Hepatocyte (in vitro differentiated cells): Measurements from ENCODE around the gene CYP11A1. TPM values are rescaled to one million over a fixed set of nuclear protein-coding genes. Genes with fewer than 3 reads are reported as not detected.

ENCODE experiments used
- DNase-seq: peaks from one replicate; pipeline ENCODE4 v3.0.0-alpha.2; 2016; ENCODE audit warnings: low spot score
- H2AFZ ChIP-seq: fragments of 200-600 bp; sonication (generic); 2 replicates; pipeline ENCODE4 v1.6.0; 2016; ENCODE audit warnings: antibody characterized with exemption, mild to moderate bottlenecking
- H3K27ac ChIP-seq: fragments of 200-600 bp; sonication (generic); 2 replicates; pipeline ENCODE4 v1.5.1; 2016; ENCODE audit warnings: mild to moderate bottlenecking
- H3K27me3 ChIP-seq: fragments of 200-600 bp; sonication (generic); 2 replicates; pipeline ENCODE4 v1.6.1; 2016
- H3K36me3 ChIP-seq: fragments of 200-600 bp; sonication (generic); replicated peaks from 2 replicates; pipeline ENCODE4 v1.5.1; 2016; ENCODE audit warnings: low read depth; ENCODE audit not compliant: insufficient read depth
- H3K4me1 ChIP-seq: fragments of 200-600 bp; sonication (generic); 2 replicates; pipeline ENCODE4 v1.5.1; 2016; ENCODE audit warnings: mild to moderate bottlenecking, moderate library complexity; ENCODE audit not compliant: insufficient read depth
- H3K4me2 ChIP-seq: fragments of 200-600 bp; sonication (generic); 2 replicates; pipeline ENCODE4 v1.6.0; 2016
- H3K4me3 ChIP-seq: fragments of 200-600 bp; sonication (generic); 2 replicates; pipeline ENCODE4 v1.5.1; 2016; ENCODE audit warnings: mild to moderate bottlenecking
- H3K79me2 ChIP-seq: fragments of 200-600 bp; sonication (generic); 2 replicates; pipeline ENCODE4 v1.6.0; 2017; ENCODE audit warnings: mild to moderate bottlenecking
- H3K9me2 ChIP-seq: fragments of 200-600 bp; sonication (generic); replicated peaks from 2 replicates; pipeline ENCODE4 v1.6.0; 2017; ENCODE audit warnings: mild to moderate bottlenecking; ENCODE audit not compliant: insufficient read depth
- H3K9me3 ChIP-seq: fragments of 200-600 bp; sonication (generic); 2 replicates; pipeline ENCODE4 v1.5.1; 2016; ENCODE audit warnings: low read depth, mild to moderate bottlenecking
- H4K20me1 ChIP-seq: fragments of 200-600 bp; sonication (generic); 2 replicates; pipeline ENCODE4 v1.6.0; 2016; ENCODE audit warnings: mild to moderate bottlenecking; ENCODE audit not compliant: insufficient read depth, poor library complexity, severe bottlenecking
- EZH2 ChIP-seq: fragments of 200-600 bp; sonication (generic); IDR thresholded peaks from 2 replicates; pipeline ENCODE4 v1.6.1; 2016; ENCODE audit warnings: antibody characterized with exemption, mild to moderate bottlenecking, borderline replicate concordance
- EZH2phosphoT487 ChIP-seq: fragments of 200-600 bp; sonication (generic); IDR thresholded peaks from one replicate; pipeline ENCODE4 v1.6.1; 2018; ENCODE audit warnings: antibody characterized with exemption, mild to moderate bottlenecking, low read depth, moderate library complexity; ENCODE audit not compliant: unreplicated experiment, severe bottlenecking
- WGBS: methylation state at CpG from one replicate; pipeline ENCODE4 v1.1.6; 2016; ENCODE audit warnings: low lambda C conversion rate; ENCODE audit errors: missing lambda C conversion rate; 5-methylcytosine and 5-hydroxymethylcytosine counted together
- polyA plus RNA-seq: library from polyadenylated mRNA; unstranded; fragments of >200 nt; fragmentation: Nextera tagmentation; extraction: Ambion mirVana; gene quantifications from 2 replicates; pipeline ENCODE4 v1.2.1, GENCODE V29; 2016
- total RNA-seq: library from RNA; depleted of rRNA; stranded (reverse); fragments of >200 nt; gene quantifications from 2 replicates; pipeline ENCODE4 v1.2.3, GENCODE V29; 2014
- TF ChIP-seq, protein P1 (sequence below): fragments of 200-600 bp; sonication (generic); IDR thresholded peaks from 2 replicates; pipeline ENCODE4 v1.5.1; 2016; ENCODE audit warnings: antibody characterized with exemption, mild to moderate bottlenecking; ENCODE audit not compliant: poor library complexity

Gene CYP11A1
- total and polyA plus RNA-seq, 2 experiments from 2014 or later: 0.80 to 2.6 TPM

DNA sequence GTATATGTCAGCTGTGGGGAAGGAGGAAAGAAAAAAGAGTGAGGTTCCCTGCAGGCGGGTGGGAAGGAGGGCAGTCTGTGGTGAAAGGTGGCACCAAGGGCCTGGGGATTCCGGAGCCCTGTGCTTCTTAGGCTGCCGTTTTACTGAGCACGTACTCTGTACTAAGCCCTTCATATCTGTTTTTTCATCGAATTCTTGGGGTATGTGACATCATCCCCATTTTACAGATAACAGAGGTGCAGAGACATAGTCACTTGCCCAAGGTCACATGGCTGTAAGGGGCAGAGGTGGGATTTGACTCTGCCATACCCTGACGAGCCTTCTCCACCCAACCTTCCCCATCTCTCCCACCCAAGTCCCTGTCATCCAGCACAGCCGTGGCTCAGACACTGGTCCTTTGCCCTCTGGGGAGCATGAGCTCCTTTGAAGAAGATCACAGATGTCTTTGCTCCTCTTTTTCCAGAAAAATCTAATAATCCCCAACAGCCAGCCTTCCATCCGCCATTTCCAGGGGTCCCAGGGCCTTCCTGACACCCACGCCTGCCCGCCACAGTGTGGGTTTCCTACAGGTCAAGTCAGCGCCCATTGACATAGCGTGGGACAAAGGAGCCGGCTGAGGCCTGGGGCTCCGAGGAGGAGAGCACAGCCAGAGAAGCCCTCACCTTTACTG is 24.2 kb downstream of the CYP11A1 start:
- H3K9me2 ChIP-seq: no peaks in the 10 kb centered on the region
- H3K9me3 ChIP-seq: no peaks in the 10 kb centered on the region
- DNase-seq: no peak
- no peaks in the 10 kb centered on the region for H3K36me3 ChIP-seq
- H3K4me2 ChIP-seq: no peak overlapping the region
- no peak overlapping the region for H3K4me3 ChIP-seq
- no peak overlapping the region for H2AFZ ChIP-seq
- no peaks in the 10 kb centered on the region for H3K4me1 ChIP-seq
- no peak for TF ChIP-seq EZH2phosphoT487
- TF ChIP-seq, protein P1, sequence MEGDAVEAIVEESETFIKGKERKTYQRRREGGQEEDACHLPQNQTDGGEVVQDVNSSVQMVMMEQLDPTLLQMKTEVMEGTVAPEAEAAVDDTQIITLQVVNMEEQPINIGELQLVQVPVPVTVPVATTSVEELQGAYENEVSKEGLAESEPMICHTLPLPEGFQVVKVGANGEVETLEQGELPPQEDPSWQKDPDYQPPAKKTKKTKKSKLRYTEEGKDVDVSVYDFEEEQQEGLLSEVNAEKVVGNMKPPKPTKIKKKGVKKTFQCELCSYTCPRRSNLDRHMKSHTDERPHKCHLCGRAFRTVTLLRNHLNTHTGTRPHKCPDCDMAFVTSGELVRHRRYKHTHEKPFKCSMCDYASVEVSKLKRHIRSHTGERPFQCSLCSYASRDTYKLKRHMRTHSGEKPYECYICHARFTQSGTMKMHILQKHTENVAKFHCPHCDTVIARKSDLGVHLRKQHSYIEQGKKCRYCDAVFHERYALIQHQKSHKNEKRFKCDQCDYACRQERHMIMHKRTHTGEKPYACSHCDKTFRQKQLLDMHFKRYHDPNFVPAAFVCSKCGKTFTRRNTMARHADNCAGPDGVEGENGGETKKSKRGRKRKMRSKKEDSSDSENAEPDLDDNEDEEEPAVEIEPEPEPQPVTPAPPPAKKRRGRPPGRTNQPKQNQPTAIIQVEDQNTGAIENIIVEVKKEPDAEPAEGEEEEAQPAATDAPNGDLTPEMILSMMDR: no peak
- no peak for TF ChIP-seq EZH2
- WGBS: 96% methylated on average over 14 of the region's 14 CpGs
- no peaks in the 10 kb centered on the region for H4K20me1 ChIP-seq
- no peak overlapping the region for H3K27ac ChIP-seq
- no peaks in the 10 kb centered on the region for H3K79me2 ChIP-seq
- no peaks in the 10 kb centered on the region for H3K27me3 ChIP-seq

DNA sequence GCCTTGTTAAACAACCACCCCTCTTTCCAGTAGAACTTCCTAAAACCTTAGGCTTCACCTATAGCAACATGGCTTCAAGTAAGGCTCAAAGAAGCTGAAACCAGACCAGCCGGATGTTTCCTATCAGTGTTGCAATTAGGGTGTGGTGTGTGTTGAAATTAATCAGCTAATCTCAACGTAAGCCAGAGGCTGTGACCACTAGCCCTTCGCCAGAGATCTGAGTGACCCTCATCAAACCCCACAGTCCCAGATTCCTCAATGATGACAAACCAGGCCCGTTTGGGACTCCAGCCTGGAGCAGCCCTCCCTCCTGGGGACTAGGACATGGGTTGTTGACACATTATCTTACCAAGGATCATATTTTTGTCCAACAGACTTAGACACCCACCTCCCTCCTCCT is 27.3 kb downstream of the CYP11A1 start:
- H2AFZ ChIP-seq: no peak overlapping the region
- H3K27me3 ChIP-seq: no peaks in the 10 kb centered on the region
- no peak overlapping the region for H3K27ac ChIP-seq
- 39% methylated on average over 4 of the region's 4 CpGs for WGBS
- TF ChIP-seq EZH2phosphoT487: no peak
- TF ChIP-seq EZH2: no peak
- TF ChIP-seq, protein P1: no peak
- H3K36me3 ChIP-seq: no peaks in the 10 kb centered on the region
- H3K79me2 ChIP-seq: no peaks in the 10 kb centered on the region
- no peaks in the 10 kb centered on the region for H3K9me3 ChIP-seq
- no peaks in the 10 kb centered on the region for H3K9me2 ChIP-seq
- no peak overlapping the region for H3K4me3 ChIP-seq
- H3K4me1 ChIP-seq: no peaks in the 10 kb centered on the region
- no peak overlapping the region for H3K4me2 ChIP-seq
- no peak for DNase-seq
- H4K20me1 ChIP-seq: no peaks in the 10 kb centered on the region

DNA sequence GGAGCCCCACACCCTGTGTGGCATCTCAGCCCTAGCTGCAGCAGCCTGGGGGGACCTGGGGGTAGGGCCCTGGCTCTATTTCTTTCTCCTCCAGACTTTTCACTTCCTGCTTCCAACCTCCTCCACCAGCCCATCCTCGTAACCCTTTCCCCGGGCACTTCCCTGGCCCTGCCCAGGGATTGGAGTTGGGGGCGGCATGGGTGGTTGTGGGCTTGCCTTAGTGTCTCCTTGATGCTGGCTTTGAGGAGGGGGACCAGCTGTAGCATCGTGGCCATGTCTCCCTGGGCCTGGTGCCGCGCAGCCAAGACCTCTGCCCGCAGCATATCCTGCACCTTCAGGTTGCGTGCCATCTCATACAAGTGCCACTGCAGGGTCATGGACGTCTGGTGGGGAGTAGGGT is 28.1 kb downstream of the CYP11A1 start:
- Histone ChIP-seq H3K79me2 (no peaks in the 10 kb centered on the region), H3K27ac (no peak overlapping the region), H3K4me1 (no peaks in the 10 kb centered on the region), H2AFZ (no peak overlapping the region), H4K20me1 (no peaks in the 10 kb centered on the region), H3K9me3 (no peaks in the 10 kb centered on the region), H3K4me3 (no peak overlapping the region), H3K4me2 (no peak overlapping the region), H3K9me2 (no peaks in the 10 kb centered on the region), H3K27me3 (no peaks in the 10 kb centered on the region), H3K36me3 (no peaks in the 10 kb centered on the region)
- WGBS: 94% methylated on average over 9 of the region's 9 CpGs
- no peak for DNase-seq
- TF ChIP-seq, protein P1: no peak

DNA sequence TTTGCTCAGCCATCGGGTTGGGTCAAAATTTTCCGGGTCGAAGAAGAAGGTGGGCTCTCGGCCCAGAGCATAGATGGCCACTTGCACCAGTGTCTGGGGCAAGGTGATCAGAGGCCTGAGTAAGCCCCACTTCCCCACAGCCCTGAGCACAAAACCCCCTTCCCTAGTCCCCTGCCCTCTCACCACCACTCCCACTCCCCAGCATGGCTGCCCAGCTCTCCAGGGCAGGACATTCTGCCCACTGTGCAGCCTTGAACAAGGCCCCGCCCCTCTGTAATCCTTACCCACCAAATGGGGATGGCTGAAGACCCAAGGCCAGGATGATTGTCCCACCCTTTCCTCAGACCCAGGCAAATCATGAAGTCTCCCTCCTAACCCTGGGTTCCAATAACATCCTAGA is 28.8 kb downstream of the CYP11A1 start:
- Histone ChIP-seq H2AFZ (no peak overlapping the region), H3K4me3 (no peak overlapping the region), H4K20me1 (no peaks in the 10 kb centered on the region), H3K9me3 (no peaks in the 10 kb centered on the region), H3K27me3 (no peaks in the 10 kb centered on the region), H3K9me2 (no peaks in the 10 kb centered on the region), H3K4me2 (no peak overlapping the region), H3K36me3 (no peaks in the 10 kb centered on the region), H3K79me2 (no peaks in the 10 kb centered on the region), H3K27ac (no peak overlapping the region), H3K4me1 (no peaks in the 10 kb centered on the region)
- no peak for DNase-seq
- TF ChIP-seq, protein P1: no peak
- TF ChIP-seq EZH2: no peak
- no peak for TF ChIP-seq EZH2phosphoT487
- WGBS: 95% methylated on average over 5 of the region's 5 CpGs
